Stimulated activated CD8-positive, alpha-beta memory T cell treated with anti-CD3 and anti-CD28 coated beads, Interleukin-4, amount 100 ng/mL, for 48 hours (primary cell): ENCODE data around the gene CREB3.

Experiments used
- DNase-seq: peaks from one replicate; pipeline ENCODE4 v3.0.0-alpha.2; 2020

The CREB3 gene

GRCh38 chr9:35702696-35703095, 29.8 kb upstream of the CREB3 start:
- DNase-seq = no peak

- no peak for DNase-seq
Measured at GRCh38 chr9:35703906-35704672, 28.4 kb upstream of the CREB3 start.

- no peak for DNase-seq
Measured at GRCh38 chr9:35705372-35705771, 27.1 kb upstream of the CREB3 start.

- DNase-seq = no peak
Measured at GRCh38 chr9:35705836-35706430, 26.5 kb upstream of the CREB3 start.

- DNase-seq = no peak
Measured at GRCh38 chr9:35706951-35707350, 25.5 kb upstream of the CREB3 start.

- no peak for DNase-seq
Measured at GRCh38 chr9:35708146-35708545, 24.3 kb upstream of the CREB3 start.

- no peak for DNase-seq
Measured at GRCh38 chr9:35710818-35711500, 21.5 kb upstream of the CREB3 start.

- no peak for DNase-seq
Measured at GRCh38 chr9:35711501-35712428, 20.7 kb upstream of the CREB3 start.

GRCh38 chr9:35712762-35713400, 19.6 kb upstream of the CREB3 start:
- DNase-seq = no peak

- DNase-seq = no peak
Measured at GRCh38 chr9:35713578-35713977, 18.9 kb upstream of the CREB3 start.

- DNase-seq = no peak
Measured at GRCh38 chr9:35714123-35714522, 18.3 kb upstream of the CREB3 start.

GRCh38 chr9:35714579-35715252, 17.8 kb upstream of the CREB3 start:
- DNase-seq = no peak

GRCh38 chr9:35716230-35716629, 16.2 kb upstream of the CREB3 start:
- DNase-seq = no peak

GRCh38 chr9:35717132-35717870, 15.2 kb upstream of the CREB3 start:
- DNase-seq = no peak

- DNase-seq = no peak
Measured at GRCh38 chr9:35718721-35719511, 13.6 kb upstream of the CREB3 start.

- no peak for DNase-seq
Measured at GRCh38 chr9:35719546-35719945, 12.9 kb upstream of the CREB3 start.

- no peak for DNase-seq
Measured at GRCh38 chr9:35723426-35723825, 9.0 kb upstream of the CREB3 start.

- no peak for DNase-seq
Measured at GRCh38 chr9:35723908-35724307, 8.6 kb upstream of the CREB3 start.

- no peak for DNase-seq
Measured at GRCh38 chr9:35725362-35725761, 7.1 kb upstream of the CREB3 start.

- DNase-seq = peak; percentile 44
Measured at GRCh38 chr9:35726931-35727330, 5.5 kb upstream of the CREB3 start.
